Astrocyte of the spinal cord (primary cell): ENCODE measurements around the gene CXXC4.

Experiments used
- DNase-seq: peaks from one replicate; pipeline ENCODE4 v3.0.0; 2011; ENCODE audit warnings: low read depth, low spot score
- H3K4me3 ChIP-seq: 2 replicates; pipeline ENCODE4 v1.5.1; 2011; ENCODE audit warnings: low read depth, mild to moderate bottlenecking, low read length, moderate library complexity
- CTCF ChIP-seq: IDR thresholded peaks from 2 replicates; pipeline ENCODE4 v1.5.1; 2012; ENCODE audit warnings: low read depth, mild to moderate bottlenecking, low read length, inconsistent platforms
- in situ Hi-C: cut with HindIII; loops from 2 replicates; pipeline ENCODE4 v1.10.0; 2017; ENCODE audit warnings: low sequenced_read_pairs

CXXC4 gene

GRCh38 chr4:104451573-104451972 lies 43.1 kb downstream of the CXXC4 start:
- TF ChIP-seq CTCF = peak; percentile 59
- in situ Hi-C loops = no loop called here
- H3K4me3 ChIP-seq = no peak overlapping the region
- DNase-seq = peak; percentile 34

- no peak overlapping the region for H3K4me3 ChIP-seq
- DNase-seq = no peak
- in situ Hi-C loops = no loop called here
- TF ChIP-seq CTCF = no peak
Observed at GRCh38 chr4:104449537-104449936, 45.2 kb downstream of the CXXC4 start.

- TF ChIP-seq CTCF = no peak
- in situ Hi-C loops = no loop called here
Observed at GRCh38 chr4:104447294-104447693, 47.4 kb downstream of the CXXC4 start.

GRCh38 chr4:104446431-104447278 lies 48.0 kb downstream of the CXXC4 start:
- H3K4me3 ChIP-seq = no peak overlapping the region
- no peak for DNase-seq
- in situ Hi-C loops = no loop called here
- no peak for TF ChIP-seq CTCF

More at GRCh38 chr4:104447294-104447693, 47.4 kb downstream of the CXXC4 start:
- H3K4me3 ChIP-seq = no peak overlapping the region
- peak; percentile 8 for DNase-seq

- DNase-seq = no peak
- in situ Hi-C loops = no loop called here
- no peak for TF ChIP-seq CTCF
- no peak overlapping the region for H3K4me3 ChIP-seq
Observed at GRCh38 chr4:104444685-104445084, 50.0 kb downstream of the CXXC4 start.

GRCh38 chr4:104436542-104436941 lies 58.2 kb downstream of the CXXC4 start:
- in situ Hi-C loops = no loop called here
- no peak for TF ChIP-seq CTCF
- no peak for DNase-seq
- H3K4me3 ChIP-seq = no peak overlapping the region
